GM18858 (cell line): Measurements from ENCODE around the gene FASN.

Experiments
- ATAC-seq: cut with Tn5 transposase; IDR thresholded peaks from one replicate; pipeline ENCODE4 v1.9.1; 2021; ENCODE audit not compliant: unreplicated experiment

The FASN gene

DNA sequence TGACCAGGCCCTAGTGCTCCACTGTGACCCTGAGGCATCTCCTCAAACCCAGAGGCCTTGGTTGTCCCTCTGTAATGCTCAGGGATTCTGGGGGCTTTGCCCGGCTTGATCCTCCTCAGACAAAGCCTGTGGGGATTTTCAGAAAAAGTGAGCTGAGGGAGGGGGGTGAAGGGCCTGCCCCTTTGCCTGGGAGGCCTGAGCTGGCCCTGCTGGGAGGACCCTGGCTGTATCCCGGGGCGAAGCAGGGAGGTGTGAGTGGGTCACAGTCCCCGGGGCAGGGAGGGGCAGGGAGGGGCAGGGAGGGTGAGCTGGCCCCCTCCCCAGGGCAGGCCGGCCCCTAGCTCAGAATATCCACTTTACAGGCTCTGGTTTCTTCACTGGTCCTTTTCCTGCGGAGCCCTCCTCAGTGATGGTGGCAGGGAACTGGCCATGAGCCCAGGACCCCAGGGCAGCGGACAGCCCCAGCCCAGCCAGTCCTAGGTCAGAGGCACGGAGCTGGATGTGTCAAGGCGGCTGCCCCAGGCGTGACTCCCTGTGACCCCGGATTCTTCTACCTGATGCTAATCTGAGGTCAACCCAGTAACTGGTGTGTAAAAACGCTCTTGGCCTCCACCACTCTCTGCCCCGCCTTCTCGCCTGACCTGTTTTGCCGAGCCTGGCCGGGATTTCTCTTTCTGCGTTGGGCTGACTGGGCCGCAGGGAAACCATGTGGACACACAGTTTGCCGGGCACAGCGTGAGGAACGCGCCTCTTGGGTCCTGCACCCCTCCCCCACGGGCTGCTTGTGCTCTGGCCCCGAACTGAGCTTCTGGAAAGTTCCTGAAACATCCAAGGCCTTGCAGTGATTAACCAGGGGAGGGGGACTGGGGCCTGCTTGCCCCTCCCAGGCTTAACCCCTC, 5.8 kb upstream of the FASN start:
- no peak for ATAC-seq

DNA sequence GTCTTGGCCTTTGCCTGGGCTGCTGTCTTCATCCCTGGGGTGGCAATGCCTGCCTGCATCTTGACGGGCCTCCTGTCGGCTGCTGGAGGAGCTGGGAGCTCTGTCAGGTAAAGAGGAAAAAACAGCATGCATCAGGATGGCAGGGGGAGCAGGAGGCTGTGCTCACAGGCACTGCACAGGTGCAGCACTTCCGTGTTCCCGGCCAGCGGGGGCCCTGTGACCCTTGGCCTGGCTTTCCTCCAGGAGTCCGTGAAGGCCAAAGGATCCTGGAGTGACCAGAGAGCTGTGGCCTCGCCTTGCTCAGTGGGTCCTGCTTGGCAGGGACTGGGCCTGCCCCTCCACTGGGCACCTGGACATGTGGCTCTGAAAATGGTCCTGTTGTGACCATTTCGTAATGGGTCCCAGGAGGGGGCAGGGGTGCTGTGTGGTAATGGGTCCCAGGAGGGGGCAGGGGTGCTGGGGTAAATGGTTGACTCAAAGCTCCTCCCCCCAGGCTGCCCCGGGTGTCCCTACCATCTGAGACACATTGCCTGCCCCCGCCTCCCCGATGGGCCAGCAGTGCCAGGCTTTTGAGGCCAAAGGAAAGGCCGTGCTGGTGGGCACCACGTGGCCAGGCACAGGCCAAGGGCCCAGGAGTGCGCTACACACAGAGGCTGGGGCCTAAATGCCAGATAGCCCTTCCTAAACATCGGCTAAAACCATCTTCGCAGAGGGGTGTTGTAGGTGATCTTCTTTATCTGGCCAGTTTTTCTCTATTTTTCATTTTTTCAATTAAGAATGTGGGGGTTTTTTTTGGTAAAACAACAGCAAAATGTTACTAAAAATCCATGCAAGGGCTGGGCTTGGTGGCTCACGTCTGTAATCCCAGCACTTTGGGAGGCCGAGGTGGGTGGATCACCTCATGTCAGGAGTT, 4.0 kb upstream of the FASN start:
- ATAC-seq = no peak

- no peak for ATAC-seq
These were observed 3.3 kb upstream of the FASN start for GRCh38 chr17:82101301-82101715.

DNA sequence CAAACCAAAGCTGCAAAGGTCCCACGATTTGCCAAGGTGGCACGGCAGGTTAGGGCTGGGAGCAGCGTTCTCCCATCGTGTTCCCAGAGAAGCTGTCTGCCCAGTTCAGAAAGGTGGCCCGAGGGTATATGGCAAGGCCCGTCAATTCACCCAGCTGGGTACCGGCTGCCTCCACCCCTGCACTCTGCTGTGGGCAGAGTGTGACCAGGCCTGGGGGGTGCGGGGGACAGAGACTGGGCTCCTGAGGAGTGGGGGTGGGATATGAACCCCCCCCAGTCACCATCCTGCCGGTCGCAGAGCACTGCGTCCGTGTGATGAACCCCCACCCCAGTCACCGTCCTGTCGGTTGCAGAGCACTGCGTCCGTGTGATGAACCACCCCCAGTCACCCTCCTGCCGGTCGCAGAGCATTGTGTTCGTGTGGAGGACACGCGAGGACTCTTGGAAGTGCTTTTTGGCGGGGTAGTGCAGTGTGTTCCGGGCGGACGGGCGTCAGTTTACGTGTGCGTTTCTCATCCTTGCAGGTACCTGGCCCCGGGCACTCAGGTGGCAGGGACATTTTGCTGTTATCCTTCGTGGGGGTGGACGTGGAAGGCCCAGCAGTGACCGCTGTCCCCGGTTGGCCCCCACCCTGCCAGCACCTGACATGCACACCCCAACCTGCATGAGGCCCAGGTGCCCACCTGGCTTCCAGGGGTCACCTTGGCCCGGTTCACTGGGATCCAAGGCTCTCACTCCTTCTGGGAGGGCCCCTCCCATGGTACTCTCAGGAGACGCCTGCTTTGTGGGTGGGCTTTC, 2.7 kb upstream of the FASN start:
- ATAC-seq = no peak

DNA sequence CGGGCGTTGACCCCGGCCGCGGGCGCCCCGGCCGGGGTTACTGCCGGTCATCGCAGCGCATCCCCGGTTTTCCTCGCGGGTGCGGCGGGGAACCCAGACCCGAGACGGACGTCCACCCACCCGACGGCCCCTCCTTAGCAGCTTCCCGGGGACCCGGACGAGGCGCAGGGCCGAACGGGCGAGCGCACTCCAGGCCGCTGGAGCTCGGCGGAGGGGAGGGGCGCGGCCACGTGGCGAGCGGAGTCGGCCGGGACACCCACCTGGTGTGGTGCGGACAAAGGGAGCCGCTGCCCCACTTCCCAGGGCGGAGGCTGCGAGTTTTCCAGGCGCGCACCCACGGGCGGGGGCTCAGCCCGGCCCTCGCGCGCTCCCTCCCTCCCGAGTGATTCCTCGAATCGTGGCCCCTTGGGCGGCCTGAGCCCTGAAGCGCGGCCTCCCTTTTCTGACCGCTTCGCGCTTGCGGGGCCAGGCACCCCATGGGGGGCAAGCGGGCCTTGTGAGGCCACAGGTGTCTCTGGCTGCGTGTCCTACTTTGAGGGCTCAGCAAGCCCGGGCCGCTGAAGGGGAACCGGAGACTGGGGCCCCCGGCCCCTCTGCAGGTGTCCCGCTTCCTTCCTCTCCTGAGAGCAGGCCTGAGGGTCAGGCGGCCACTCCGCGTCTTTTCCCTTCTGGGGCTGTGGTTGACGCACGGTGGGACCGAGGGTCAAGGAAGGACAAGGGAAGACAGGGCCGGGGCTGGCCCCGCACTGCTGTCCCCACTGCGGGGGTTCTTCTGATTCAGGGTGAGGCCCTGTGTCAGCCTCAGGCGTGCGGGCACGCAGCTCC, 1.1 kb upstream of the FASN start:
- ATAC-seq = peak; percentile 6

- peak; percentile 12 for ATAC-seq
These were observed 192 bp downstream of the FASN start for GRCh38 chr17:82097919-82098168.

GRCh38 chr17:82097184-82097918, 685 bp downstream of the FASN start:
- ATAC-seq = no peak

- ATAC-seq = no peak
These were observed 1.3 kb downstream of the FASN start for GRCh38 chr17:82096709-82097183.

- ATAC-seq = no peak
These were observed 2.0 kb downstream of the FASN start for GRCh38 chr17:82095777-82096708.

GRCh38 chr17:82094931-82095776, 2.9 kb downstream of the FASN start:
- no peak for ATAC-seq

DNA sequence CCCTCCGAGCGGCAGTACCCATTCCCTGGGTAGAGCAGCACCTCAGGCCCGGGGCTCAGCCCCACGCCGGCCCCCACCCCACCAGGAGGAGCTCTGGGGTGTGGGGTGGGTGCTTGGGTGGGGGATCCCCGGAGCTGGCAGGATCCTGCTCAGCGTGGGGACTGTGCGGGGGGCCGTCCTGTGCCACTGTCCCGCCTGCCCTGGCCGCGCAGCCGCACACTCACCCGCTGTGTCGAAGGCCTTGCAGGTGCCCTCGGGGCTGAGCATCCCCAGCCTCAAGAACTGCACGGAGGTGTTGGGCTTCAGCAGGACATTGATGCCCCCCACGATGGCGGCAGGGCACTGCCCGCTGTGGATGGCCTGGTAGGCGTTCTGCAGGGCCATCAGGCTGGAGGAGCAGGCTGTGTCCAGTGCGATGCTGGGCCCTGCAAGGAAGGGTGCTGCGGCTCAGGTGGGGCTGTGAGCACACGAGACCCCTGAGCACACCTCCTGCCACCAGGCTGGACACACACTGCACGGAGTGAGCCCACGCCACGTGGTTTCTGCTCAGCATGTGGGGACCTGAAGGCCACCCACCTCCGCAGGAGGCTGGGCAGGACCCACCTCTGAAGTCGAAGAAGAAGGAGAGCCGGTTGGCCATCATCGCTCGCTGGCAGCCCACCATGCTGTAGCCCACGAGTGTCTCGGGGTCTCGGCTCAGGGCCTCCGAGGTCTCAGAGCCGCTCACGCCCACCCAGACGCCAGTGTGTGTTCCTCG, 4.9 kb downstream of the FASN start:
- no peak for ATAC-seq

DNA sequence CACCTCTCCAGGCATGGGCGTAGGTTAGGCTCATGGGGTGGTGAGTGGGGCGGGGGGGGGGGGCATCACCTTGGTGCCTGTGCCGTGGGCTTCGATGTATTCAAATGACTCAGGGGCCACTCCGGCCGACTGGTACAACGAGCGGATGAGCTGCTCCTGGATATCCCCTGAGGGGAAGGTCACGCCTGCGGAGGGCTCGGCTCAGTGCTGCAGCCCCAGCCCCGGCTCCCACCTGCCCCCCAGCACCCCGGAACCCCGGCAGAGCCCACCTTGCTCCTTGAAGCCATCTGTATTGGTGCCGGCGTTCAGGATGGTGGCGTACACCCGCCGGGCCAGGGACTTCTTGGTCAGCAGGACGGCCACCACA, 5.4 kb downstream of the FASN start:
- ATAC-seq = no peak

DNA sequence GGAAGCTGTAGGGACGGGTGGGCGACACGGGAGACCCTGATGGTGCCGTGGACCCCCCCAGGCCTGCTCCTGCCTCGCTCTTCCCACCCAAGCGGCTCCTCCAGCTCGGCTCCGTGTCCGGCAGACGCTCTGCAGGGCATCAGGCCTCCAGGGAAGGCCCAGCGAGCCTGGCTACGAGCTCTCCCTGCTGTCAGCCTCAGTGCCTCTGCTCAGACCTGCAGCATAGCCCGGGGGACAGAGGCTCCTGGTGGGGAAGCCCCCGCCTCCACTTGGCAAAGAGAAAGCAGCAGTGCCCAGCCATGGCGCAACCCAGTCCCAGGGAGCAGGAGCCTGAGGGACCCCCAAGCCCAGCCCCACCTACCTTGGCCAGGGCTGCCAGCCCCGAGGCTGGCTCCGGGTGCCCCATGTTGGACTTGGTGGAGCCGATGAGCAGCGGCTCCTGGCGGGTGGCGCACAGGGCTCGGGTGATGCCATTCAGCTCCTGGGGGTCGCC, 5.9 kb downstream of the FASN start:
- ATAC-seq = no peak

- ATAC-seq = no peak
These were observed 6.6 kb downstream of the FASN start for GRCh38 chr17:82091264-82092066.

DNA sequence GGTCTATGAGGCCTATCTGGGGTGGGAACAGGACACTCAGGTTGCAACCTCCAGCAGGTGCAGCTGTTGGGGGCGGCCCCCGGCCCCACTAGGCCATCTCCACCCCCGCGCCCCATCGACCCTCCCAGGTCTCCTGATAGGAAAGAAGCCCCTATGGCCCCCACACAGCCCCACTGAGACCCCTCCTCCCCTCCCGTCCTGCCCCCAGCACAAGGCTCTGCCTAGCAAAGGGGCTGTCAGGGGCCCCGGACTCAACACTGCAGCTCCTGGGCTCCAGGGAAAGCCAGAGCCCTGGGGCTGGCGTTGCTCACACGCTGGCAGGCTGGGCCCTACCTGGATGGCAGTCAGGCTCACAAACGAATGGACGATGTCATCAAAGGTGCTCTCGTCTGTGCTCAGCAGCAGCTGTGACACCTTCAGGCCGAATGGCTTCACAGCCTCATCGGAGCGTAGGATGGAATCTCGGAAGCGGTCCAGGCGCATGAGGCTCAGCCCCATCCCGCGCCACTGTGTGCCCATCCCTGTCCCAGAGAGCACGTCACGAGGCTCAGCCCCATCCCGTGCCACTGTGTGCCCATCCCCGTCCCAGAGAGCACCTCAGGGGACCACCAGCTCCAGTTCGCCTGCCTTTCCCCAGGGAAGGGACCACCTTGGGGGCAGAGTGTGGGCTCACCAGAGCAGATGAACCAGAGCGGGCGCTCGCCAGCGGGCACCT, 7.3 kb downstream of the FASN start:
- ATAC-seq = no peak
